ACC112 (cell line): ENCODE measurements around the gene CEP135.

Experiments
- H2AFZ ChIP-seq: fragments of 200-600 bp; sonication (generic); one replicate; pipeline ENCODE4 v1.6.0; 2017; ENCODE audit warnings: antibody characterized with exemption, low read length; ENCODE audit not compliant: unreplicated experiment
- H3K27ac ChIP-seq: fragments of 200-600 bp; sonication (generic); 2 replicates; pipeline ENCODE4 v1.5.1; 2014; ENCODE audit warnings: low read depth, mild to moderate bottlenecking, antibody characterized with exemption, low read length, moderate library complexity
- H3K27me3 ChIP-seq: fragments of 200-600 bp; sonication (generic); 2 replicates; pipeline ENCODE4 v1.6.1; 2014; ENCODE audit warnings: mild to moderate bottlenecking, antibody characterized with exemption, low read length, moderate library complexity, mixed read lengths; ENCODE audit not compliant: insufficient read depth
- H3K36me3 ChIP-seq: fragments of 200-600 bp; sonication (generic); 2 replicates; pipeline ENCODE4 v1.6.1; 2016; ENCODE audit warnings: mild to moderate bottlenecking, antibody characterized with exemption, low read length, moderate library complexity, mixed read lengths; ENCODE audit not compliant: insufficient read depth
- H3K4me1 ChIP-seq: fragments of 200-600 bp; sonication (generic); one replicate; pipeline ENCODE4 v1.6.1; 2016; ENCODE audit warnings: low read length, mixed read lengths; ENCODE audit not compliant: insufficient read depth, unreplicated experiment, control insufficient read depth
- H3K4me3 ChIP-seq: fragments of 200-600 bp; sonication (generic); 2 replicates; pipeline ENCODE4 v1.5.1; 2014; ENCODE audit warnings: mild to moderate bottlenecking, low read depth, low read length
- H3K79me2 ChIP-seq: fragments of 200-600 bp; sonication (generic); one replicate; pipeline ENCODE4 v1.6.0; 2016; ENCODE audit warnings: low read length; ENCODE audit not compliant: control insufficient read depth, unreplicated experiment, insufficient read depth

CEP135 gene

GRCh38 chr4:55948726-55949481, at the start of gene CEP135:
Gene CEP135, plus strand, starts transcription at chr4:55948945. Its CDS starts 3,186 bp downstream, at chr4:55952131.
- Histone ChIP-seq H3K4me3 (peak within 1 kb of the TSS; percentile 94), H3K79me2 (peaks cover 44% of the 10 kb centered on the region), H3K27ac (peak within 1 kb of the TSS; percentile 100), H3K4me1 (peaks cover 17% of the 10 kb centered on the region), H2AFZ (peak within 1 kb of the TSS; percentile 97), H3K27me3 (no peaks in the 10 kb centered on the region), H3K36me3 (peaks cover 4% of the 10 kb centered on the region)

GRCh38 chr4:55902677-55903076, 46.1 kb upstream of the CEP135 start:
- no peak overlapping the region for H3K4me3 ChIP-seq
- peaks cover 19% of the 10 kb centered on the region for H3K4me1 ChIP-seq
- H3K79me2 ChIP-seq: no peaks in the 10 kb centered on the region
- H3K27ac ChIP-seq: no peak overlapping the region
- no peaks in the 10 kb centered on the region for H3K27me3 ChIP-seq
- H2AFZ ChIP-seq: no peak overlapping the region
- H3K36me3 ChIP-seq: peaks cover 28% of the 10 kb centered on the region

- Histone ChIP-seq H3K4me1 (peaks cover 19% of the 10 kb centered on the region), H3K36me3 (peaks cover 28% of the 10 kb centered on the region), H3K27me3 (no peaks in the 10 kb centered on the region), H3K4me3 (no peak overlapping the region), H2AFZ (no peak overlapping the region), H3K79me2 (no peaks in the 10 kb centered on the region), H3K27ac (peak overlapping the region; percentile 7; the same call in 1 of the 2 replicates)
Measured at GRCh38 chr4:55903577-55903976, 45.2 kb upstream of the CEP135 start.

- H3K4me3 ChIP-seq: no peak overlapping the region
- H3K27ac ChIP-seq: no peak overlapping the region
Measured at GRCh38 chr4:55904576-55904975, 44.2 kb upstream of the CEP135 start.

GRCh38 chr4:55906323-55906722, 42.4 kb upstream of the CEP135 start:
- Histone ChIP-seq H3K27me3 (no peaks in the 10 kb centered on the region), H3K79me2 (no peaks in the 10 kb centered on the region), H3K36me3 (peaks cover 16% of the 10 kb centered on the region), H2AFZ (no peak overlapping the region), H3K4me1 (peaks cover 24% of the 10 kb centered on the region), H3K27ac (peak overlapping the region; percentile 14), H3K4me3 (no peak overlapping the region)

More at GRCh38 chr4:55904576-55904975, 44.2 kb upstream of the CEP135 start:
- Histone ChIP-seq H3K4me1 (peaks cover 19% of the 10 kb centered on the region), H2AFZ (no peak overlapping the region), H3K79me2 (no peaks in the 10 kb centered on the region), H3K27me3 (no peaks in the 10 kb centered on the region), H3K36me3 (peaks cover 28% of the 10 kb centered on the region)

- no peaks in the 10 kb centered on the region for H3K27me3 ChIP-seq
- H3K79me2 ChIP-seq: no peaks in the 10 kb centered on the region
- peak overlapping the region; percentile 34; the same call in 1 of the 2 replicates for H3K4me3 ChIP-seq
- peak overlapping the region; percentile 14 for H3K27ac ChIP-seq
- peaks cover 16% of the 10 kb centered on the region for H3K36me3 ChIP-seq
- H2AFZ ChIP-seq: no peak overlapping the region
- peaks cover 24% of the 10 kb centered on the region for H3K4me1 ChIP-seq
Measured at GRCh38 chr4:55906989-55907388, 41.8 kb upstream of the CEP135 start.

- peak overlapping the region; percentile 34; the same call in 1 of the 2 replicates for H3K4me3 ChIP-seq
- H2AFZ ChIP-seq: no peak overlapping the region
- no peaks in the 10 kb centered on the region for H3K79me2 ChIP-seq
- H3K27me3 ChIP-seq: no peaks in the 10 kb centered on the region
- peaks cover 12% of the 10 kb centered on the region for H3K36me3 ChIP-seq
- H3K27ac ChIP-seq: no peak overlapping the region
- peaks cover 24% of the 10 kb centered on the region for H3K4me1 ChIP-seq
Measured at GRCh38 chr4:55907469-55907868, 41.3 kb upstream of the CEP135 start.

- H3K36me3 ChIP-seq: no peaks in the 10 kb centered on the region
- no peaks in the 10 kb centered on the region for H3K27me3 ChIP-seq
- H3K4me3 ChIP-seq: no peak overlapping the region
- peaks cover 17% of the 10 kb centered on the region for H3K4me1 ChIP-seq
- H2AFZ ChIP-seq: no peak overlapping the region
- no peaks in the 10 kb centered on the region for H3K79me2 ChIP-seq
- 0 out of 2 replicates have a peak overlapping the region, but pooled peaks have one; percentile 15 for H3K27ac ChIP-seq
Measured at GRCh38 chr4:55910140-55910539, 38.6 kb upstream of the CEP135 start.

- H3K36me3 ChIP-seq: no peaks in the 10 kb centered on the region
- no peak overlapping the region for H2AFZ ChIP-seq
- no peaks in the 10 kb centered on the region for H3K79me2 ChIP-seq
- no peaks in the 10 kb centered on the region for H3K27me3 ChIP-seq
- no peak overlapping the region for H3K4me3 ChIP-seq
- H3K4me1 ChIP-seq: peaks cover 8% of the 10 kb centered on the region
- no peak overlapping the region for H3K27ac ChIP-seq
Measured at GRCh38 chr4:55912249-55912648, 36.5 kb upstream of the CEP135 start.

GRCh38 chr4:55920571-55920970, 28.2 kb upstream of the CEP135 start:
- H2AFZ ChIP-seq: peak overlapping the region; percentile 64

GRCh38 chr4:55921093-55921492, 27.7 kb upstream of the CEP135 start:
- Histone ChIP-seq H3K27ac (peak overlapping the region; percentile 45), H3K36me3 (no peaks in the 10 kb centered on the region), H2AFZ (peak overlapping the region; percentile 64), H3K27me3 (no peaks in the 10 kb centered on the region), H3K79me2 (no peaks in the 10 kb centered on the region), H3K4me1 (peaks cover 12% of the 10 kb centered on the region), H3K4me3 (no peak overlapping the region)

More at GRCh38 chr4:55920571-55920970, 28.2 kb upstream of the CEP135 start:
- H3K36me3 ChIP-seq: no peaks in the 10 kb centered on the region
- H3K27ac ChIP-seq: peak overlapping the region; percentile 45
- H3K4me1 ChIP-seq: peaks cover 12% of the 10 kb centered on the region
- H3K79me2 ChIP-seq: no peaks in the 10 kb centered on the region
- H3K27me3 ChIP-seq: no peaks in the 10 kb centered on the region
- H3K4me3 ChIP-seq: no peak overlapping the region
